Measurements from ENCODE around the gene OR2T35.
"Not testable (repeated sequence)": the region's sequence is repeated elsewhere in the genome, so short reads cannot be mapped to it uniquely, and the experiment has no call there.

Gene OR2T35, protein sequence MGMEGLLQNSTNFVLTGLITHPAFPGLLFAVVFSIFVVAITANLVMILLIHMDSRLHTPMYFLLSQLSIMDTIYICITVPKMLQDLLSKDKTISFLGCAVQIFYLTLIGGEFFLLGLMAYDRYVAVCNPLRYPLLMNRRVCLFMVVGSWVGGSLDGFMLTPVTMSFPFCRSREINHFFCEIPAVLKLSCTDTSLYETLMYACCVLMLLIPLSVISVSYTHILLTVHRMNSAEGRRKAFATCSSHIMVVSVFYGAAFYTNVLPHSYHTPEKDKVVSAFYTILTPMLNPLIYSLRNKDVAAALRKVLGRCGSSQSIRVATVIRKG

DNA sequence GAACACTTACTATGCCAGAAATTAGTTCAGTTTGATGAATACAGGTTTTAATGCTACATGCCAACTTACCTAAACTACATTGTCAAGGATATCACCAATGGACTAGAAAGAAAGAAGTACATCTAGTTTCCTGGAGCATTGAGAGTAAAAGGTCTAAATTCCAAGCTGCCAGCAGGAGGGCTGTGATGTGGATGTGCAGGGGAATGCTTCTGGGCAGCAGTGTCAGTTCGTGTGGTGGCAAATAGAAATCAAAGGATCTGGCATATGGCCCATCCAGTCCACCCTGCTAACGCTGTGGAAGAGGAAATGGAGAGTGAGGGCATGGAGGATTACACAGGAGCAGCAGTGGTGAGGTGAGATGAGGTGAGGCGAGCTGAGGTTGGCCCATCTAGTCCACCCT, at the start of gene OR2T35:
Gene OR2T35, minus strand, starts transcription at position 101 of the 400 bp plus-strand sequence. CDS start 6,020 bp downstream, outside the sequence.
- DNase-seq, result not testable (repeated sequence)

DNA sequence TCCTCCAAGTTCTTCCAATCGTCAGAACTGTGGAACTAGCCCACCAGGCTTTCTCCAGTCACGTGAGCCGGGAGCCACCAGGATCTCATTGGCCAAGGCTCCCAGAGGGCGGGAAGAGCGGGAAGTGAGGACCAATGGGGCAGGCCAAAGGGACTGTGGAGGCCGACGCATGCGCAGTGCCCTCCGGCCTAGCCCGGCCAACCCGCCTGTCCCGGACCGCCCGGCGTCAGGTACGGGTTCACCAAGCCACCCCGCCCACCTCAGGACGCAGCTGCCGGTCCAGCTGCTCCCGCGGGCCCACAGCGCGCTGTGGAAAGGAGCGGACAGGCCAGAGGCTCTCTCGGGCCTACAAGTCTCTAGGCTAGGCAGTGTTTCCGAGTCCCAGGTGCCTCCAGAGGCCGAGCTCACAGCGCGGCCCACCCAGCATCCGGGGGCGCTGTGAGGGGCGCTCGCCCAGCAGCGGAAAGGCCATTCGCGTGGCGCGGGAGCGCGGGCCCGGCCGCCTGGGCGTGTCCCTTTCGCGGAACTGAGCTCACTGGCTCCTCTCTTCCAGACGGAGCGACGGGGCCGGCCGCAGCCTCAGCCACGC, 46.6 kb upstream of the OR2T35 start:
- no peak for DNase-seq

DNA sequence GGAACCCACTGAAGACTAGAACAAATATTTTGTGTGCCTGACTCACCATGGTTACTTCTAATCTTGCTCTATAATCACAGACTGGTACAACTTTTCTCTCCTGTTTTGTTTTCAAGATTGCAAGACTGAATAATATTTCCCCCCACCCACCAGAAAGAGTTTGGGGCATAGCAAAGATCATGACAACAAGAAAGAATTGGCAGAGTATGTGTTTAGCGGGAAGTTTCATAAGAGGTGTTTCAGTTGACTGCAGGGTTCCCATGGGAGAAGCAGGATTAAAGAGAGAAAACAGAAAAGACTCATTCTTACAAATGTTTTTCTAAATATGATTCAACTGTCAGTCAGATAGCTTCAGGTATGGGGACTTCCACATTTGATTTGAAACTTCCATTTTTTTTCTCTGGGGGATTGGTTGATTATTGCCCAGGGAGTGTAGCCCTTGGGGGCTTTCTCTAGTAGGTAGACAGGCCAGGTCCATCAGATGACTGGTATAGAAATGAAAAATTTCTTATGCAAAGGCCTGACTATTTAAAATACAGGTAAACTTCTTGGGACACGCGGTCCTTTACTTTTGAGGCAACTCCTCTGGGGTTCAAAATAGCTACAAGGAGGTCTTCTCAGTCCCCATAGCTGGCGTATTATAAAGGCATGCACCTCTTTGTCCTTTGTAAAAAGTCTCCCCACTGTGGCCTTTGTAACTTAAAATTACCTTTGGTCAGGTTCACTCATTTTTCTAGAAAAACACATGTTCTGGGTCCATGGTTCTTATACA, 43.6 kb upstream of the OR2T35 start:
- no peak for DNase-seq

DNA sequence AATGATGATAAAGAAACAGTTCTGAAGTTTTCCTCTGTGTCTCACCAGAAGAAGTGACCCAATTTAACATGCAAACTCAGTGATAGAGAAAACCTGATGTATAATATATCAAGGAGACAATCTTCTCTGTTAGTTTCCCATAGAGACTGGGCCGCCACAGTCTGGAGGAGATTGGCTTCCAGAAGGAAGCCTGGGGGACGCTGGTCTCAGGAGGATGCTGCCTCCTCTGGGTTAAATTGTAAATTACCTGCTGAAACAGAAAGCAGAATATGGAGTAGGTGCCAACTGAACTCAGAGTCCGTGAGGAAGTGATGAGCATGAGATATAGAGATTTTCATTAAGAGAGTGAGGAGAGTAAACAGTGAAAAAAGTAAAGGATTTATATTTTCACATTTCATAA, 41.7 kb upstream of the OR2T35 start:
- peak; percentile 21 for DNase-seq

DNA sequence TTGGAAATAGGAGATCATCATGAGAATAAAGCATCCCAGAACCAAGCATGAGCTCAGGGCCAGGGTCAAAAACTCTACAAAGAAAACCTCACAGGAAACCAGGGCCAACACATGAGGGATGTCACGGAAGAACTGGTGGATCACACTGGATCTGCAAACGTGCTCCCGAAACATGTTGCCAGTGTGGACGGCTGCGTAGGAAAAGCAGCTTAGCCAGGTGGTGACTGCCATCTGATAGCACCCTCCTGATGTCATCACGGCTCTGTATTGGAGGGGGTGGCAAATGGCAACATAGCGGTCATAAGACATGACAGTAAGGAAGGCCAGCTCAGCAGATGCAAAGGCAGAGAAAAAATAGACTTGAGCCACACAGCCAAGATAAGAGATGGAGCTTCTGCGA, 36.6 kb upstream of the OR2T35 start:
- no peak for DNase-seq

DNA sequence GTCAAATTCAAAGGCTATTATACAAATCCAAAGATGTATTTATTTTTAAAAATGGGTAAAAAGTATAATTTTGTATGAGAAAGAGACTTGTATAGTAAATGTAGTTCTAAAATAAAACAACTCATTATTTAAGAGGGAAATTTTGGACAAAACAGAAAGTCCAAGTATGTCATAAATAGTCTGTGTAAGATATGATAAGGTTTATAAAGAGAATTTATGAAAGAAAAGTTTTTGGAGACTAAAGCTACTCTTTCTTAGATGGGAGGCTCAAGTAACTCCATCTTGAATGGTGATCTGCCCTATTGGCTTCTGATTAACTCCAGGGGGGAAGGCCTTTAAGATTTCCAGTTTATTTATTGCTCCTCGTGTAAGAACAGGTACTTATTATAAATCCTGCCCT, 24.9 kb upstream of the OR2T35 start:
- DNase-seq, result no peak

DNA sequence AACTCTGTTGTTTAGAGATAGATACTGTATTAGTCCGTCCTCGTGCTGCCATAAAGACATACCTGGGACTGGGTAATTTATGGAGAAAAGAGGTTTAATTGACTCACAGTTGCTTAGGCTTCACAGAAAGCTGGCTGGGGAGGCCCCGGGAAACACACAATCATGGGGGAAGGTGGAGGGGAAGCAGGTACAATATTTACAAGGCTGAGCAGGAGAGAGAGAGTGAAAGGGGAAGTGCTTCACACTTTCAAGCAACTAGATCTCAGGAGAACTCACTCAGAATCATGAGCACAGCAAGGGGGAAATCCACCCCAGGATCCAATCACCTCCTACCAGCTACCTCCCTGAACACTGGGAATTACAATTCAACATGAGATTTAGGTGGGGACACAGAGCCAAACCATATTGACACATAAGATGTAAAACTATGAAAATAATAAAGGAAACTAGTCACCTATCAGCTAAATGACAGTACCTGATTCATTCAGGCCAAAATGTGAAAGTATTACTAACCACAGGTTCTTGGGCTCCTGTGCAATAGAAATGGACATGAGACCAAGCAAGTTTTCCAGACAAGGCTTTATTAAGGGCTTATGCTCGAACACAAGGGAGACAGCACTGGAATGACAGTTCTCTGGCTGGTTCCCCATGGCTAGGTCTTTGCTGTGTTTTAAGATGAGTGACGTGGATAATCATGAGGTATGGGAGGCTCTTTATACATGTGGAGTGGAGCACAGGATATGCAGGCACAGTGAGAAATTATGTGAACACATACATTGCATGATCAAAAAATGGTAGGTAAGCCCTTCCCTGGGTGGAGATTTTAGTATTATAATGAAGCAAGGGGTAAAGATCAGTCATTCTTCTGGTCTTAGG, 18.6 kb upstream of the OR2T35 start:
- not testable (repeated sequence) for DNase-seq

DNA sequence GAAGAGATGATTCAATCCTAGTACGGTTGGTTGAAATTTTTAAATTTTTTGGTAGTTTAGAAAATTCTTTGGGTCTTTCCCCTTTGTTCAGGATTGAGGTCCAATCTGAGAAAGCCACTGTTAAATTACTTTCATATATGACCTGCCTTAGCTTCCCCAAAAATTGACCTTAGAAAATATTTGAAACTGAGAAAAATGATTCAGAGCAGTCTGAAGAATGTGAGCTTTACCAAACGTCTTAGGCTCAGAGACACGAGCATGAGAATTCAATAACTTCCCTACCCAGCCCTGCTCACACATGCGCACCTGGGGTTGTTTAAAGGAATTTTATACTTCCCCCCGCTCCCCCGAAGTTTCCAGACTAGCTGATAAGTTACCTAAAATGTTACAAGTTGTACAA, 11.7 kb upstream of the OR2T35 start:
- not testable (repeated sequence) for DNase-seq

DNA sequence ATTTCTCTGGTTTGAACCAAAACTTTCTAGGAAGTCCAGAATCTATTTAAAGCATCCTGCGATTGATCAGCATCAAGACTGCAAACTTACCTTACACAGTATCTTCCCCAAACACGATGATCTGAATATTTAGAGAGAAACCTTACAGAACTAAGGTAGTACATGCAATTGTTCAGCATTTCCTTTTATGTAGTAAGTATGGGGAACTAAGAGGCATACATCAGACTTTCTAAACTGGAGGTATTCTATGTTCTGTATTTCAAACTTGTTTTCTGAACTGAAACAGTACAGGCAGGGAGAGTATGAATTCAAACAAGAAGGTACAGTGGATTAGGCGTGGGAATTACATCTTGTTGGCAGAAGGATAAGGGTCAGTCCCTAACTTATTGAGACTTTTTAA, 10.3 kb upstream of the OR2T35 start, which contains the start of gene OR2T27:
Gene OR2T27, minus strand, starts transcription at position 175 of the 400 bp plus-strand sequence. CDS start 4,644 bp downstream, outside the sequence.
- DNase-seq, result not testable (repeated sequence)

DNA sequence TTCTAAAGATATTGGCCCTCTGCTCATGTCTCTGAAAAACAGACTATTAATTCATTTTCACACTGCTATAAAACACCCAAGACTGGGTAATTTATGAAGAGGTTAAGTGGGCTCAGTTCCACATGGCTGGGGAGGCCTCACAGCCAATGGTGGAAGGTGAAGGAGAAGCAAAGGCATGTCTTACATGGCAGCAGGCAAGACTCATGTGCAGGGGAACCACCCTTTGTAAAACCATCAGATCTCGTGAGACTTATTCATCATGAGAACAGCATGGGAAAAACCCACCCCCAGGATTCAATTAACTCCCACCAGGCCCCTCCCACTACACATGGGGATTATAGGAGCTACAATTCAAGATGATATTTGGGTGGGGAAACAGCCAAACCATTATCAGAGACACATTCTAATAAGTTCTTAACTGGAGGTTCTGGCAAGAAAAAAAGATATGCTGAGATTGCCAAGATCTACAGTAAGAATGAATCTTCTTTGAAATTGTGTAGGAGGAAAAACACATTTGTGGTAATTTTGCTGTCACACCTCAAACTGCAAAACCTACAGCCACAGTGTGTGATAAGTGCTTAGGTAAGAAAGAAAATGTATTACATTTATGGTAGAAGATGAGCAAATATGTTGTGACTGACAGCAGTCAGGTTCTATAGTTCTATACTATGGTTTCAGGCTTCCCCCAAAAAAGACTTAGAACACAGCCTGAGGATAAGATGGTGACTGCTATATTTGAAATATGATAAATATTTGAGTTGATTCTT, 3.9 kb upstream of the OR2T35 start:
- not testable (repeated sequence) for DNase-seq

DNA sequence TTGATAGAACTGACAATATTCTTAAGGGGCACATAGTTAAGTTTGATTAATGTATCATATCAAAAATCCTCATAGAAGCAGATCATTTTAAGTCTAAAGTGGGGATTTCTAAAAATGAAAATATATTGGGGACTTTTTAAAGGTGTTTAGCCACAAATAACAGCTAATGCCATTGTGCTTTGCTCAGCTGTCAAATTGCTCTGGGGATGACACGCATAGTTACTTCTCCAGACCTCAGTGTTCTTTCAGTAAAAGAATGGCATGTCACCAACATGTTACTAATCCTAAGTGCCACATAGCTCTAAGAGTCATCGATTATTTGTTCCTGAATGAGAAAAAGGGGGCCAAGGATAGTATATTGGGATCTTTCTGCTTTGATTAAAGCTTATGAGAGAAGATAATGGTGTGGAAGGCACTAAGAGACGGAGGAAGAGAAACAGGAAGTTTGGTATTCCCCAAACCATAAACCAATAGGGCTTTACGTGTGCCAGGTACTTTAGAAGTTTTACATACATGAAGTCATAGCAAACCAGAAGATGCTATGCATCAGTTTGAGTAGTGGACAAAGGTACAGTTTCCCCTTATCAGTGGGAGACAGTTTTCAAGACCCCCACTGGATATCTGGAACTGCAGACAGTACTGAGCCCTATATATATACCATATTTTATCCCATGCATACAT, 2.0 kb downstream of the OR2T35 start:
- not testable (repeated sequence) for DNase-seq

DNA sequence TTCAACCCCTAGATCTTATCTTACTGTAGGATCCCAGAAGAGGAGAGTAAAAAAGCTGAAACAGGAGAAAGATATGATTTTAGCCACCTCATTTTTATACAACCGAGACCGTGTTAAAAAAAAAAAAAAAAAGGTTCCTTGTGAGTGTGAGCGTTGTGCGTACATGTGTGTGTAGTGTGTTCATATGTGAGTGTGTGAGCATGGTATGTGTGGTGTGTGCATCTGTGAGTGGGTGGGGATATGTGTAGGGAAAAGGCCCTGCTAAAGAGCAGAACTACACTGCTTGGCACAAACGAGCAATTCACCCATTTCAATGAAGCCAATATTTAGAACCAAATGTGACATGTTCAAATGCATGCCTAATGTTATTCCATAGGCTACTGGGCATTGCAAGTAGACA, 3.5 kb downstream of the OR2T35 start:
- DNase-seq, result not testable (repeated sequence)

DNA sequence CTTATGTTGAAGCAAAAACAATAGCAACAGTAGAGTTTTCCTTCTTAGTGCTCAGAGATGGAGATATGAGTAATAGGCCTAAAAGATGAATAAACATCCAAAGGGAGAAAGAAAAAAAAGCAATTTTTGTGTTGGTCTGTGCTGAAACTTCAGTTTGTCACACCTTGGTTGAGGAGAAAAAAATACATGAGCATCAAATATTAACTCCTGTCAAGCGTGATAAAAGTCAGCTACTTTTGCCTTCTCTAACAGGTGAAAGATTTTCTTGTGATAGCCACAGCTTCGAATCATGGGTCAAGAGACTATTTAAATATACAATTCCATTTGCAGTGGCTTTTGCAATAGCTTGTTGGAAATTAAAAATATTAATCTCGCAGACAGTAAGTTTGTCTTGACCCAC, 4.2 kb downstream of the OR2T35 start:
- not testable (repeated sequence) for DNase-seq

DNA sequence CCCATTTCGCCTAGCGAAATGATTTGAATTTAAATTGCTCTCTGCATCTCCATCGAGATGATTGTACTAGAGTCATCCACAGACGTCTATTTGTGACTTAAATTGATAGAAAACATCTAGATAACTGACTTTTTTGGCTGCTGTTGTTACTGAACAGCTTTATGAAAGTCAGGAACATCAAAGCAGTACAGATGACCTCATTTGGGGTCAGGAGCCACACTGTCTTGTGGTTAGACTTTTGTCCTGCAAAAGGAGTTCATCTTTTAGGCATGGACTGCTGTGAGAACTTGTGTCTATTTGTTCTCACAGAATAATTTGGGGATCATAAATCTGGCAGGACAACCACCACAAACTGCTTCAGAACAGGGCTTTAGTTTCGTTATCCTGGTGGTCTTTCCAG, 5.4 kb downstream of the OR2T35 start:
- DNase-seq, result not testable (repeated sequence)

DNA sequence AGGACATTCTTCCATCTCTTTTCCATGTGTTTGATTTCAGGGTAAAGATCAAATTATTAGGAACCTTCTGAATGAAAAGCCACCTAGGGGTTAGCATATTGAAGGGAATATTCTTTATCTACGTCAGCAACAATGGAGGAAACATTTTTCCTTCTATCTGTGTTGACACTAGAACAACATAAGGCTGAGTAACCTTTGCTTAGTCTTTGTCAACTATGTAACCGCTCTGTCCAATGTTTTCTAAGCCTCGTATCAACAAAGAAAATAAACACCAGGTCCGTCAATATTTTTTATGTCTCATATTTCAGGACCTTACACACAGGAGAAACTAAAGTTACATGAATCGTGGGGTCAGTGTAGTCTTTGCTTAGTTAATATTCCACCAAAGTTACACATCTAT, 8.5 kb downstream of the OR2T35 start:
- not testable (repeated sequence) for DNase-seq

DNA sequence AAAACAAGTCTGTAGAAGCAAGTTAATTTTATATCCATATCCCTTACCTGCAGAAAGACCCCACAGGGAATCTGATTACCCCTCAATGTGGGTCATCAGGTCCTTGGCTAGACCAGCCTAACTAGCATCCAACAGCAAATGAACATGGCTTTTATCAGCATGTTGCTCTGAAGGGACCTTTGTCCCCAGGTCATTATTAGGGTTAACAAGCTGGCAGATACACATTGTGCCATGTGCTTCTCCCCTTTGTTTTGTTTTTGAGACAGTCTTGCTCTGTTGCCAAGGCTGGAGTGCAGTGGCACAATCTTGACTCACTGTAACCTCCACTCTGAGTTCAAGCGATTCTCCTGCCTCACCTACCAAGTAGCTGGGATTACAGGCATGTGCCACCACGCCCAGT, 10.1 kb downstream of the OR2T35 start, which contains the start of gene OR2T11:
Gene OR2T11, minus strand, starts transcription at position 101 of the 400 bp plus-strand sequence. CDS start 7,963 bp downstream, outside the sequence.
- not testable (repeated sequence) for DNase-seq

DNA sequence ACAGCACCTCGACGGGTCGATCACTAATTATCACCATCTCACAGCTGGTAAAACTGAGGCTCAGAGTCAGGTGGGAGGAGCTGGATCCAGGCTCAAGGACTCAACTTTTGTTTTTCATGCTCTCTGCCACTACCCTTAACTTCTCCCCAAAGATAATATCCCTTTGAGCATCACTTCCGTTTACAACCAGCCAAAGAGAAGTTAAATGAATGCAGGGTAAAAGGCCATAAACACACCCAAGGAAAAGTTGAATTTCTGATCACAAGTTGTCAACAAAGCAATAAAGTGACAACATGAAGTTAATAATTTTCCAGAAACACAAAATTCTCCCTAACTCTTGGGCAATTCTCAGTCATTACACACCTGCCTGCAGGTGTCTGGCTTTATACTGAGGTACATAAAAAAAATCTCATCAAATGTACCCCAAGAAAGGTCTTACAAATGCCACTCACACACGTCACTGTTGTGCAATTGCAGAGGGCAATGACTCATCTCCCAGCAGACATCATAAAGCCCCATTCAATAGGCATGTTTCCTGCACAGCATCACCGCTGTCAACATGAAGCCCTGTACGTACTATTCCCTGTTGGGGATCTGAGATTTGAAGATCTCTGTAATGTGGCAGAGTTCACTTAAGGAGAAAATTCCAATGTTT, 13.6 kb downstream of the OR2T35 start:
- DNase-seq, result no peak

DNA sequence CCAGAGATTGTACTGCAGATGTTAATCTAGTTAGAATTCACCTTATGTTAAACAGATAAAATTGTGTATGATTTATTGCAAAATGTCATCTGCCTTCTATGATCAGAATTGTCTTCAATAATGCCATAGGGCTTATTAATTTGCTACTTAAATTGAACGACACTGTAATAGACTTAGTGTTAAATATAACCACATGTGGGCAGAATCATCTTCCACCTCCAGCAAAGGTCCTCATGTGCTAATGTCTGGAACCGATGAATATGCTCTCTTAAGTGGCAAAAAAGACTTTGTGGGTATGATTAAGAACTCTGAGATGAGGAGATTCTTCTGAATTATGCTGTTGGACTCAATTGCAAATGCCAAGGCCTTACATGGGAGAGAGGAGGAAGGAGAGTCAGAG, 14.5 kb downstream of the OR2T35 start:
- DNase-seq, result no peak

DNA sequence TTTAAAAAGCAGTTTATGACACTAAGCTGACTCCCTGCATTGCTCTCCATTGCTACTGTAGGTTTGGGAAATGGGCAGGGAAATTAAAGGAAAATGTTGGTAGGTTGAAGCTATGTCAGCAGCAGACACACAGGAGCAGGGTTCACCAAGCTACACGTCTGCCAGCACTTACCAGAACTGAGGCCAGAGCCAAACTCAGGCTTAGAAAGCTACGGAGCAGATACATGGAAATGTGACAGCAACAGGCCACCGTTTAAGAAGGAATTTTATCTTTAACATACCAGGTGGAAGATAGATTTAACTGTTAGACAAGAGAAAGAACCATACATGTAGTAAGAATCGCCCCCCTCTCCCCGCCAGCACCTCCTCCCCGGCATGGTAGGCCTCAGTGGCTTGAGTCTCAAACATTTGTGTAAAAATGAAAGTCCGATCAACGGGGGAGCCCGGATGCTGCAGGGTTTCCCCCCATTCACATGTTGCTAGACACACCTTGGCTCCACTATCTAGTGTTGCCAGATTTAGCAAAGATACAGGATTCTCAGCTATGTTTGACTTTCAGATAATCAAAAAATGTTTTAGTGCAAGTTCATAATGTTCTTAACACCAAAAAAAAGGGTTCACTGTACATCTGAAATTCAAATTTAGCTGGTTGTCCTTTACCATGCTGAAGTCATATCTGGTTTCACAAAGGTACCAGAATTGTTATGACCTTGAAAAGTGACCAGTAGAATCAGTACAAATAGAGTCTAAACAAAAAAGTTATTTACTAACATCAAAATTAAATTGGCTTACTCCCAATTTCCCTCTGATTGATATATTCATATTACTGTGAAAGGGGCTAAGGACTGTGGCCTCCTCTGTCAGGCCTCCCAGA, 16.9 kb downstream of the OR2T35 start:
- no peak for DNase-seq
